ENCODE data around the gene TRIM10. TPM values are rescaled to one million over a fixed set of nuclear protein-coding genes. Genes with fewer than 3 reads are reported as not detected.

Gene TRIM10
- total and polyA plus RNA-seq, 2 donors (not counting 1 experiment from before 2014, with no cell fraction given): not detected

GRCh38 chr6:30157581-30157980, 3.4 kb downstream of the TRIM10 start:
- Histone ChIP-seq H3K27me3 (replicated peaks in 1 of 4; ENCODE audit: control extremely low read depth in 1 of 4, control insufficient read depth in 3 of 4, insufficient read depth in 4 of 4, low read length in 3 of 4) (peaks cover 0 to 26% (median 10%) of the 10 kb centered on the region in 4 experiments), H3K4me1 (ENCODE audit: control insufficient read depth in 2 of 2, insufficient read depth in 2 of 2, low read length in 2 of 2) (no peaks in the 10 kb centered on the region), H3K79me2 (ENCODE audit: control insufficient read depth, insufficient read depth, low read length) (no peaks in the 10 kb centered on the region), H3K4me3 (ENCODE audit: control extremely low read depth in 1 of 5, extremely low read depth in 1 of 5, insufficient read depth in 1 of 5, low read depth in 2 of 5, low read length in 4 of 5) (no peak overlapping the region), H3K36me3 (replicated peaks in 1 of 2; ENCODE audit: control extremely low read depth in 1 of 2, control insufficient read depth in 1 of 2, extremely low read depth in 1 of 2, insufficient read depth in 2 of 2, low read length in 1 of 2) (no peaks in the 10 kb centered on the region), H3K27ac (ENCODE audit: low read length in 2 of 2) (no peak overlapping the region), H2AFZ (ENCODE audit: insufficient read depth, low read depth, low read length, poor library complexity, severe bottlenecking) (no peak overlapping the region), H3K9ac (ENCODE audit: low read length) (no peak overlapping the region), H3K4me2 (replicated peaks; ENCODE audit: low read depth, low read length, poor library complexity, severe bottlenecking) (no peak overlapping the region), H4K20me1 (ENCODE audit: control insufficient read depth, insufficient read depth, low read length, poor library complexity, severe bottlenecking) (no peaks in the 10 kb centered on the region), H3K9me3 (ENCODE audit: control extremely low read depth in 1 of 3, control insufficient read depth in 2 of 3, insufficient read depth in 1 of 3, low read length in 2 of 3) (no peaks in the 10 kb centered on the region)
- no peak overlapping the region for H3K27ac Mint-ChIP-seq
- ChIA-PET POLR2A (interaction anchor here (0.7 kb wide), 1 partner anchor 8 kb away, joined by 4 read pairs; no protein-coding TSS in a partner anchor), CTCF (no interaction called here)
- intact Hi-C loops (cut with micrococcal nuclease): no loop called here
- DNase-seq (no peak), ATAC-seq (ENCODE audit: low read depth) (no peak)
- peaks cover 47% of the 10 kb centered on the region for H3K27me3 Mint-ChIP-seq
- no peaks in the 10 kb centered on the region for H3K9me3 Mint-ChIP-seq (ENCODE audit: insufficient read depth)
- no peaks in the 10 kb centered on the region for H3K4me1 Mint-ChIP-seq
- H3K4me3 Mint-ChIP-seq: no peak overlapping the region
- TF ChIP-seq CTCF (IDR thresholded peaks at IDR 0.05): no peak

- Histone ChIP-seq H2AFZ (ENCODE audit: insufficient read depth, low read depth, low read length, poor library complexity, severe bottlenecking) (no peak overlapping the region), H4K20me1 (ENCODE audit: control insufficient read depth, insufficient read depth, low read length, poor library complexity, severe bottlenecking) (no peaks in the 10 kb centered on the region), H3K36me3 (replicated peaks in 1 of 2; ENCODE audit: control extremely low read depth in 1 of 2, control insufficient read depth in 1 of 2, extremely low read depth in 1 of 2, insufficient read depth in 2 of 2, low read length in 1 of 2) (no peaks in the 10 kb centered on the region), H3K4me1 (ENCODE audit: control insufficient read depth in 2 of 2, insufficient read depth in 2 of 2, low read length in 2 of 2) (no peaks in the 10 kb centered on the region), H3K9me3 (ENCODE audit: control extremely low read depth in 1 of 3, control insufficient read depth in 2 of 3, insufficient read depth in 1 of 3, low read length in 2 of 3) (no peaks in the 10 kb centered on the region), H3K27me3 (replicated peaks in 1 of 4; ENCODE audit: control extremely low read depth in 1 of 4, control insufficient read depth in 3 of 4, insufficient read depth in 4 of 4, low read length in 3 of 4) (peaks cover 0 to 26% (median 10%) of the 10 kb centered on the region in 4 experiments), H3K4me3 (ENCODE audit: control extremely low read depth in 1 of 5, extremely low read depth in 1 of 5, insufficient read depth in 1 of 5, low read depth in 2 of 5, low read length in 4 of 5) (no peak overlapping the region), H3K9ac (ENCODE audit: low read length) (no peak overlapping the region), H3K27ac (ENCODE audit: low read length in 2 of 2) (no peak overlapping the region), H3K79me2 (ENCODE audit: control insufficient read depth, insufficient read depth, low read length) (no peaks in the 10 kb centered on the region), H3K4me2 (replicated peaks; ENCODE audit: low read depth, low read length, poor library complexity, severe bottlenecking) (no peak overlapping the region)
- Mint-ChIP-seq H3K4me3 (no peak overlapping the region), H3K9me3 (ENCODE audit: insufficient read depth) (no peaks in the 10 kb centered on the region), H3K27me3 (peaks cover 47% of the 10 kb centered on the region), H3K4me1 (no peaks in the 10 kb centered on the region), H3K27ac (no peak overlapping the region)
- CTCF ChIA-PET: no interaction called here
- 89% methylated on average over 9 of the region's 9 CpGs for WGBS (ENCODE audit: insufficient coverage)
- intact Hi-C loops (cut with micrococcal nuclease): no loop called here
- POLR2A ChIA-PET: interaction anchor here (0.7 kb wide), 1 partner anchor 8 kb away, joined by 4 read pairs; no protein-coding TSS in a partner anchor
- TF ChIP-seq CTCF (IDR thresholded peaks at IDR 0.05): no peak
- TF ChIP-seq EZH2 (IDR thresholded peaks at IDR 0.05; ENCODE audit: borderline replicate concordance, insufficient read depth, low read depth, low read length, poor library complexity, severe bottlenecking): no peak
- no peak for ATAC-seq (ENCODE audit: low read depth)
- no peak for DNase-seq
These were observed 4.2 kb downstream of the TRIM10 start for GRCh38 chr6:30156774-30157173.

Measured in B cell (primary cell).